ENCODE measurements around the gene PALD1.
A peak's percentile ranks its signal among the peaks of the same experiment; 100 is the strongest.

Gene PALD1

DNA sequence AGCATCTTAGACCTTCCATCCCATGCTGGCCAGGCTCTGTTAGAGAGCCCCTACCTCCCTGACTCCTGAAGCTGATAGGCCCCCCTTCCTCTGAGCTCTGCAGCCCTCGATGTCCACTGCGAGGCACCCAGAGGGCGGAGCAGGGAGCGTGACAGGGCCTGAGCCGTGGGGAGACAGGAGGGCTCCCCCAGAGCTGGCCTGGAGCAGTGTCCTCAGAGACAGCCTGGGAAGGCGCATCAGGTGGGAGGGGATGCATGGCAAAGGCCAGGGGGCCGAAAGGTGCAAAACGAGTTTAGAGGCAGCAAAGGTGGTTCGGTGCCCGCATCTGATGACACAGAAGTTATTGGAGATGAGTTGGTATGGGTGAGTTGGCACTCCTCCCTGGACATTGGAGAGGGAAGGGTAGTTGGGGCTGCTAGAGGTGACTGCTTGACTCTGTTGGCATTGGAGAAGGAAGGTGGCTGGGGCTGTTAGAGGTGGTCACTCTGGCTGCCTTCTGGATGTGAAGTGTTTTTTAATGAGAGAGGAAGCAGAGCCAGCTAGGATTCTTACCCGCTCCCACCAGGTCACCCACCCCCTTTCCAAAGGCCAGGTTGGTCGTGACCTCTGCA is 70.9 kb downstream of the PALD1 start:
- DNase-seq (ENCODE audit: low read depth): no peak
- no peak overlapping the region for H3K4me3 ChIP-seq (ENCODE audit: low read length)
- TF ChIP-seq, protein P1, sequence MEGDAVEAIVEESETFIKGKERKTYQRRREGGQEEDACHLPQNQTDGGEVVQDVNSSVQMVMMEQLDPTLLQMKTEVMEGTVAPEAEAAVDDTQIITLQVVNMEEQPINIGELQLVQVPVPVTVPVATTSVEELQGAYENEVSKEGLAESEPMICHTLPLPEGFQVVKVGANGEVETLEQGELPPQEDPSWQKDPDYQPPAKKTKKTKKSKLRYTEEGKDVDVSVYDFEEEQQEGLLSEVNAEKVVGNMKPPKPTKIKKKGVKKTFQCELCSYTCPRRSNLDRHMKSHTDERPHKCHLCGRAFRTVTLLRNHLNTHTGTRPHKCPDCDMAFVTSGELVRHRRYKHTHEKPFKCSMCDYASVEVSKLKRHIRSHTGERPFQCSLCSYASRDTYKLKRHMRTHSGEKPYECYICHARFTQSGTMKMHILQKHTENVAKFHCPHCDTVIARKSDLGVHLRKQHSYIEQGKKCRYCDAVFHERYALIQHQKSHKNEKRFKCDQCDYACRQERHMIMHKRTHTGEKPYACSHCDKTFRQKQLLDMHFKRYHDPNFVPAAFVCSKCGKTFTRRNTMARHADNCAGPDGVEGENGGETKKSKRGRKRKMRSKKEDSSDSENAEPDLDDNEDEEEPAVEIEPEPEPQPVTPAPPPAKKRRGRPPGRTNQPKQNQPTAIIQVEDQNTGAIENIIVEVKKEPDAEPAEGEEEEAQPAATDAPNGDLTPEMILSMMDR (conservative IDR thresholded peaks at IDR 0.05; ENCODE audit: low read depth, low read length): no peak

GRCh38 chr10:70549962-70550458 is 71.4 kb downstream of the PALD1 start:
- H3K4me3 ChIP-seq (ENCODE audit: low read length): no peak overlapping the region
- no peak for DNase-seq (ENCODE audit: low read depth)
- TF ChIP-seq, protein P1 (conservative IDR thresholded peaks at IDR 0.05; ENCODE audit: low read depth, low read length): peak; percentile 85

- TF ChIP-seq, protein P1 (conservative IDR thresholded peaks at IDR 0.05; ENCODE audit: low read depth, low read length): no peak
- no peak for DNase-seq (ENCODE audit: low read depth)
- no peak overlapping the region for H3K4me3 ChIP-seq (ENCODE audit: low read length)
Measured at GRCh38 chr10:70550459-70550858, 71.9 kb downstream of the PALD1 start.

- H3K4me3 ChIP-seq (ENCODE audit: low read length): no peak overlapping the region
- TF ChIP-seq, protein P1 (conservative IDR thresholded peaks at IDR 0.05; ENCODE audit: low read depth, low read length): no peak
- DNase-seq (ENCODE audit: low read depth): no peak
Measured at GRCh38 chr10:70551466-70551865, 72.9 kb downstream of the PALD1 start.

DNA sequence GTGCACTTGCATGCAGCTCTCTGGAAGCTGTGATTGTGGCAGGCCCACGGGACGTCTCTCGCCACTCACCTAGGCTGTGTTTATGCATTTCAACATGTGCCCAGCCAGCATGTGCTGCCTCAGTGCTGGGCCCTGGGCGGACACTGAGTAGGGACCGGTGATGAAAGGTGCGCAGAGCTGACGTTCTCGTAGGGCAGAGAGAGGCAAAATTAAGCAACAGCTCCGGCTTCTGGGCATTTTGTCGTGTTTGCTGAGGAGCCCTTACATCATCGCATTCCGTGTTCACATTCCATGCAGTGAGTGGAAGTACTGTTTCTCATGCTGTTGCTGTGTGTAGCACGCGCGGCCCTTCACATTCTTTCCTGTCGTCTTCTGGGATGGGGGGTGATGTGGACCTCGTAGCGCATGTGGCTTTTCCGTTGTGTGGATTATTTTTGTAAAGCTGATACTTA is 73.4 kb downstream of the PALD1 start:
- DNase-seq (ENCODE audit: low read depth): peak; percentile 94
- TF ChIP-seq, protein P1 (conservative IDR thresholded peaks at IDR 0.05; ENCODE audit: low read depth, low read length): no peak
- no peak overlapping the region for H3K4me3 ChIP-seq (ENCODE audit: low read length)

DNA sequence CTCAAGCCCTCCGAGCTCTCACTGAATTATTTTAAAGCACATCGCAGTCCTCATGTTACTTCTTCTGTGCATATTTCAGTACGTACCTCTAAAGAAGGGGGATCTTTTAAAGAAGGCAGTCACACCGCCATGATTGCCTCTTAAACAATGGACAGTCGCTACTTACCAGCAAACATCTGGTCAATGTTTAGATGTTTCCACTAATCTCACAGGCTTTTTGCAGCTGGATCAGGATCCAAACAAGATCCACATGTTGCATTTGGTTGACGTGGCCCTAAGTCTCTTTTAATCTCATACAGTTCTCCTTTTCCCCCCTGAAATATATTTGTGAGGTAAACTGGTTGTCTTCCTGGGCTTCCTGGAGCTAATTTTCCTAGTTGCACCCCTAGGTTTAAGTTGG is 74.0 kb downstream of the PALD1 start:
- DNase-seq (ENCODE audit: low read depth): no peak
- TF ChIP-seq, protein P1 (conservative IDR thresholded peaks at IDR 0.05; ENCODE audit: low read depth, low read length): no peak
- no peak overlapping the region for H3K4me3 ChIP-seq (ENCODE audit: low read length)

DNA sequence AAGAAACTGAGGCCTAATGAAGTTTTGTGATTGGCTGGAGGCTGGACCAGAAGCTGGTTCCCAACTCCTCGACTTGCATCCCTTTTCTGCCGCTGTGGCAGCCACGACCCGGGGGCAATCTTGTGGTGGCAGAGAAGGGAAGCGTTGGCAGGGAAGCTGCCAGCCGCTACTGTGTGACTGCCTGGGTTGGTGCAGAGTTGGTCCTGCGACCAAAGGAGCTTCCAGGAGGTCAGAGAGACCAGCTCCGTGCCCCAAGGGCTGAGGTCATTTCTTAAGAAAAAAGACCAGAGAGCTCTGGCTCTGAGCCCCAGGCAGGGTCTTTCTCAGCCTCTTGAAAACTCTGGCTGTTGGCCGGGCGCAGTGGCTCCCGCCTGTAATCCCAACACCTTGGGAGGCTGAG is 76.8 kb downstream of the PALD1 start:
- TF ChIP-seq, protein P1 (conservative IDR thresholded peaks at IDR 0.05; ENCODE audit: low read depth, low read length): no peak
- H3K4me3 ChIP-seq (ENCODE audit: low read length): no peak overlapping the region

More for the DNA sequence above, 76.8 kb downstream of the PALD1 start:
- DNase-seq (ENCODE audit: low read depth): no peak

All from retinal pigment epithelial cell (primary cell).